ENCODE results near the gene C1QTNF5.

The C1QTNF5 gene

GRCh38 chr11:119359365-119360214 is 18.9 kb upstream of the C1QTNF5 start:
- DNase-seq (ENCODE audit: low read depth), result no peak

DNA sequence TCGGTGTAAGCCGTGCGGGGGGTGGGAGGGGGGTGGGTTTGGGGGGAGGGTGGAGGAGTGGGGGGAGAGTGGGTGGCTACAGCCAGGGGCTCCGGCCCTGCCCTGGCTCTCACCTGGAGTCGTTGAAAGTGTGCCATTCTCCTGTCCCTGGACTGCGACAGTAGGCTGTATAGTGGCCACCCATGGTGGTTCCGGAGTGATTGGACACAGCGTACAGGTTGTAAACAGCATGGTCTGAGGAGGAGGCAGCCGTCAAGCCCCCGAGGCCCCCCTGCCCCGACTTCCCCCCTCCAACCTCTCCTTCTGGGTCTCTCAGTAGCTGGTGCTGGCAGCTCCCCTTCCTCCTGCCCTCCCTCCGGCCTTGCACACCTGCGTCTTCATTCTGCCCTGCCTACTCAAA is 16.4 kb upstream of the C1QTNF5 start:
- no peak for DNase-seq (ENCODE audit: low read depth)

GRCh38 chr11:119356349-119357031 is 15.8 kb upstream of the C1QTNF5 start:
- peak; percentile 59 for DNase-seq (ENCODE audit: low read depth)

GRCh38 chr11:119355091-119355843 is 14.6 kb upstream of the C1QTNF5 start:
- DNase-seq (ENCODE audit: low read depth), result no peak

DNA sequence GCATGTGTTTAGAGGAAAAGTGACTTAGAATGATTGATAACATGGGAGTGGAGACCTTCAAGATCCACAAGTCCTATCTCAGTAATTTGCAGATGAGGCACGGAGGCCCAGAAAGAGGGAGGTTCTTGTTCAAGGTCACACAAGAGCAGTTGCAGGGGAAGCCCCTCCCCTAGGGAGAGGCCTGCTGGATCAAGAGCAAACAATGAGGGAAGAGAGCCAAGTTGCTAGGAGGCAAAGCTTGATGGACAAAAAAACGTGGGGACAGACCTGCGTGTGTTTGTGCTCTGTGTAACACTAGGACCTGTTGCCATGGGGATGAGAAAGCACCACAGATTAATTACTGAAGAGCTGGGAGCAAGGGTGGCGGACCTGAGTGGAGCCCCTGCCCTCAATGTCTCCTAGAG is 12.2 kb upstream of the C1QTNF5 start:
- peak; percentile 88 for DNase-seq (ENCODE audit: low read depth)

- DNase-seq (ENCODE audit: low read depth), result no peak
Measured at GRCh38 chr11:119351232-119351631, 10.5 kb upstream of the C1QTNF5 start.

DNA sequence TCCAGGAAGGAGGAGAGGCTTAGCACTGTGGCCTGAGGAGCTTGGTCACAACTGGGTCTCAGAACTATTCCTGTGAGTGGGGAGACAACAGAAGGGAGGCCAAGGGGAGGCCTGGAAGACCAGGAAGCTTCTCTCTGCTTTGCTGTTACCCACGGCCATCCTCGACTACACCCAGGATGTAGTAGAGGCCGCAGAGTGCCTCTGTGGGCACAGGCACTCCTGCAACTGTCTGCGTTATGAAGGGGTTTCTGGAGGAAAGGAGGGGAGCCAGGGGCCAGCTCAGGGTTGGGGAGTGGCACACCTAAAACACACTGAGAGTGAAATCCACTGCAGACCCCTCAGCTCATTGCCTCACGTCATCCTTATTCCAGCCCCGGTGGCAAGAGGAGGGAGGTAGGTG is 9.6 kb upstream of the C1QTNF5 start:
- DNase-seq (ENCODE audit: low read depth), result no peak

DNA sequence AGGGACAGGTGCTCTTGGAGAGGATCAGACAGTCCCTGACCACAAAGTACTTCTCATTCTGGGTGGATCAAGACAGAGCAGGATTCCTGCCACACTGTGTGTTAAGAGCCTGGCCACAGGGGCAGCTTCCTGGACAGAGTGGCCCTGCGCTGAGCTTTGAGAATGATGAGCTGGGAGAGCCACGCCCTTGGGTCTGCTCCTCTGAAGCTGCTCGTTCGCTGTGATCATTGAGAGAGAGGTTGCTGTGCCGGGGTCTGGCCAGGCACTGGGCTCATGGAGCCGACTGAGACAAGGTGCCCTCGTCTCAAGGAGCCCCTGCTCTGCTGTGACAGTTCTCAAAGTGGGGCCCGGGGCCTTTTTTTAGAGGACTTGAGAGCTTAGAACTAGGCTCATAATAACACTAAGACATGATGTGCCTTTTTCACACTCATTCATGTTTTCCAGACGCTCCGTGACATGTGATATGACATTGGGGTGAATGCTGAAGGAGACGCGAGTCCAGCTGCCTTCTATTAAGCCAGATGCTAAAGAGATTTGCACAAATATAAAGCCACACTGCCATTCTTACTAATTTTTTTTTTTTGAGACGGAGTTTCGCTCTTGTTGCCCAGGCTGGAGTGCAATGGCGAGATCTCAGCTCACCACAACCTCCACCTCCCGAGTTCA is 7.4 kb upstream of the C1QTNF5 start:
- no peak for DNase-seq (ENCODE audit: low read depth)

- no peak for DNase-seq (ENCODE audit: low read depth)
Measured at GRCh38 chr11:119347242-119347641, 6.6 kb upstream of the C1QTNF5 start.

DNA sequence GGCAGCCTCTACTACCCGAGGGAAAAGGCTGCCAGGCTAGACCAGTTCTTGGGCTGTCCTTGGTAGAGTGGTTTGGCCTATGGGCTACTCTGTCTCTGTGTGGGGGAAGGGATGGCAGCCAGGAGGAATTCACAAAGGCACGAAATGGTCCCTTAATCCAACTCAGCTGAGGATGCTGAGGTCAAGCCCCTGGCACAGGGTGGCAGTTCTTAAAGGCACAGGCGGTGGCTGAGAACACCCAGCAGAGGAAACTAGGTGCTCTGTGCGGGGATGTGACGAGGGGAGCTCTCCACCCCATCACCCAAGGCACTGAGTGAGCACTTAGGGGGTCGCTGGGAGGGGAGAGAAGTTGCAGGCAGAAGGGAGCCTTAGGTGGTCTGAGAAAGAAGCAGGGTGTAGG is 5.9 kb upstream of the C1QTNF5 start, which contains the start of gene MFRP:
Gene MFRP (minus strand): TSS at position 101 of the 400 bp plus-strand sequence. CDS start 192 bp downstream, outside the sequence.
- DNase-seq (ENCODE audit: low read depth), result no peak

GRCh38 chr11:119345685-119346084 is 5.0 kb upstream of the C1QTNF5 start:
- no peak for DNase-seq (ENCODE audit: low read depth)

DNA sequence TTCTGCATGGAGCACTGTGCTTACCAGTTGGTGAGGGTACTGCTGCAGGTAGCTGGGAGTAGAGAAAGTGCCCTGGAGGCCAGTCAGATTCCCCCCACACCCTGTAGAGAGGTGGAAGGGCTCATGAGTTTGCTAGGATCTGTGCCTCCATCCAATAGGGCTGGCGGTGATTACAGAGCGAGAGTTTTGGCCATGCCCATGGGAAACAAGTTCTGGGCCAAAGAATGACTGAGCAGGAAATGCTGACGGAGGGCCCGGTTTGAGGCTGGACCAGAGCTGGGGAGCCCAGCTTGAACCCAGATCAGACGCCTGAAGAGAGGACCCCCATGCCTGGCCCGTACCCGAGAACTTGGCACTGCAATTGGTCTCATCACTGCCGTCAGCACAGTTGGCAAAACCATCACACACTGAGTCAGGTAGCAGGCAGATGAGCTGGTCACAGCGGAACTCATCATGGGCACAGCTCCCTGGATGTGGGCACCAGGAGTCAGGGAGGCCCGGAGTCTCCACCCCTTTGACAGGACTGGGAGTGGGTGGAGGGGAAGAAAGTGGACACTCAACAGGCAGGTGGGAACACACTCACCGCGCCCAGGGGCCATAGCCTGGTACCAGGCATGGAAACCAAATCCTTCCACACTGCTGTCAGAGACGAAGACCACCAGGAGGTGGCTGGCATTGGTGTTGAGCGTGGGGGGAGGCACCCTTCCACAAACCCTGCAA is 3.8 kb upstream of the C1QTNF5 start:
- DNase-seq (ENCODE audit: low read depth), result no peak

DNA sequence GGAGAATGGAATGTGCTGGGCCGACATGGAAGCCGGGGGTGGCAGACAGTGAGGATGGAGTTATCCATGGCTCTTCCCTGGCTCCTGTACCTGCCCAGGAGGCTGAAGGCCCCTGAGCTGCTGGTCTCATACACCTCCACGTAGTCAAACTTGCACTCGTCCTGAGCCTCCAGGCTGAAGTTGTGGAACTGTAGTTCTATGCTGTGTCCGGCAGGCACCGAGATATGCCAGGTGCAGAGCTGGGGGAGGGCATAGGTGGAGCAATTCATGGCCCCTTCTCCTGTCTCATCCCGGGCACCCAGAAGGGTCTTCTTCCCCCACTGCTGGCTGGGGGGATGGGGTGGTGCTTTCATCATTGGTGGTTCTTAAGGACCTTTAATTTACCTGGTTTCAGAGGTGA is 3.0 kb upstream of the C1QTNF5 start:
- no peak for DNase-seq (ENCODE audit: low read depth)

DNA sequence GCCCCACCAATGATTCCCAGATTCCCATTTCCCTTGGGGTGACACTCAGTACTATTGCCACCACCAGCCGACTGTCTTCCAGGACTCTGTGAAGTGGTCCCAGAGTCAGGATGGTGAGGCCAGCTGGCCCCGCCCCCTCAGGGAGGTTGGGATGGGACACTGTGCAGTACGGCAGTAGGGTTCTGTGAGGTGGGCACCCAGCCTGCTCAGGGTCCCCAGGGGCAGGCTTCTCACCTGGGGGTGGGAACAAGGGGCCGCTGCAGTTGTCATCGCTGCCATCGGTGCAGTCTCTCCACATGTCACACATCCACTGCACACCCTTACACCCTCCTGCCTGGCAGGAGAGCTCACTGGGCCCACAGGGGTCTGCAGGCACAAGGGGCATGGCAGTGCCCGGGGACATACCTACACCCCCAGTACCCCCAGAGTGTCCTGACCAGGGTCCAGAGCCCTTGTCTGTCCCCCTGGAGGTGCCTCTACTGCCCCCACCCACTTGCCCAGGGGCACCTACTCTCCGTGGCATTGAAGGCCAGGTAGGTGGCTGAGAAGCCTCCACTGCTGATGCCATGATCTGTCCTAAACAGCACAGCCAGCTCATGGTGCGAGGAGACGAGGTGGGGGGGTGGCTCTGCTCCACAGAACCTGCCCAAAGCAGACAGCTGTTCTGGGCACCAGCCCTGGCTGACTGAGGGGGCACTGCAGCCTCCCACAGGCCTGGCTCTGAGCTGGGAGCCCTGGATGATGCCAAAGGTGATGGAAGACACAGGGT is 1.9 kb upstream of the C1QTNF5 start:
- no peak for DNase-seq (ENCODE audit: low read depth)

GRCh38 chr11:119342023-119342300 is 1.3 kb upstream of the C1QTNF5 start:
- DNase-seq (ENCODE audit: low read depth), result no peak

DNA sequence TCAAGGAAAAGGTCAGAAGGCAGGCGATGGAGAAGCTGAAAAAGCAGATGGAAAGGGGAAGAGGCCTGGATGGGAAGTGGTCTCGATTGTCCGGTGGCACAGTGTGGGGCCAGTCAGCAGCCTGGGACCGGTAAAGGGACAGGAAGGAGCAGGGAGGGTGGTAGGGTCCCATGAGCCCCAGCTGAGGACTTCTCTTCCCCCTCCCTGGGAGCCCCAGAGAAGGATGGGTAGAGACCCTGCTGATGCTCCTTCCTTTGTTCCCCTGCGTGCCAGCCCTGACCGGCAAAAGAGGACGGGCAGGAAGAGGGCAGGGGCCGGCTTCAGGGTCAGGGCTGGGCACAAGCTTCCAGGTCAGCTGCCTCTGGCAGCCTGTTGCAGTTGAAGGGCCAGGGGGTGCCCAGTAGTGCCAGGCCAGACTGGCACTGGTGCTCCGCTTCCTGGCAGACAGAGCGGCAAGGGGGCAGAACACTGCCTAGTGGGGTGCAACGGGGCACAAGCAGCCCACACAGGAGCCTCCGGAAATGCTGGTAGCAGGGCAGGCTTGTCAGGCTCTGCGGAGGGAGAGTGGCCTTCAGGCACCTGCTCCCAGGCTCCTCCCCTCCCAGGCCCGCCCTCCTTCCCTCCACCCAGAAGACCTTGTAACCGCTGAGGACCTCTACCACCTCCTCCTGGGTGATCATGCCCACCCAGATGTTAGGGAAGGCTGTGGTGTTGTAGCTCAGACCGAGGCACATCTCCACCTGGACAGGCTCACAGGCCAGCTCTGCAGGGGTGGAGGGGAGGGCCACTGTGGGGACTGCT is 739 bp upstream of the C1QTNF5 start:
- DNase-seq (ENCODE audit: low read depth), result no peak

GRCh38 chr11:119339589-119340334 is 921 bp downstream of the C1QTNF5 start:
- peak; percentile 40 for DNase-seq (ENCODE audit: low read depth)

- no peak for DNase-seq (ENCODE audit: low read depth)
Measured at GRCh38 chr11:119338965-119339588, 1.6 kb downstream of the C1QTNF5 start.

Measured in amniotic epithelial cell (primary cell).